H9 (cell line): ENCODE results near the gene RANBP3. TPM values are rescaled to one million over a fixed set of nuclear protein-coding genes. Genes with fewer than 3 reads are reported as not detected.

Source experiments
- DNase-seq: peaks from one replicate; pipeline ENCODE4 v3.0.0-alpha.2; 2017
- H2AFZ ChIP-seq: one replicate; pipeline ENCODE4 v1.6.1; 2013; ENCODE audit warnings: mild to moderate bottlenecking, low read length, control low read depth, moderate library complexity
- H2AK5ac ChIP-seq: 2 replicates; pipeline ENCODE4 v1.6.1; 2013; ENCODE audit warnings: low read length, control low read depth, mixed read lengths; ENCODE audit not compliant: insufficient read length
- H2BK120ac ChIP-seq: one replicate; pipeline ENCODE4 v1.6.1; 2013; ENCODE audit warnings: low read depth, mild to moderate bottlenecking, low read length, control low read depth, inconsistent platforms; ENCODE audit not compliant: poor library complexity, severe bottlenecking
- H2BK12ac ChIP-seq: 2 replicates; pipeline ENCODE4 v1.6.1; 2013; ENCODE audit warnings: low read length, control low read depth, mixed read lengths, low read depth; ENCODE audit not compliant: insufficient read length
- H2BK15ac ChIP-seq: 2 replicates; pipeline ENCODE4 v1.6.1; 2013; ENCODE audit warnings: low read depth, low read length, control low read depth
- H2BK20ac ChIP-seq: one replicate; pipeline ENCODE4 v1.6.1; 2013; ENCODE audit warnings: low read depth, mild to moderate bottlenecking, low read length, control low read depth, inconsistent platforms; ENCODE audit not compliant: poor library complexity, severe bottlenecking
- H2BK5ac ChIP-seq: 2 replicates; pipeline ENCODE4 v1.6.1; 2013; ENCODE audit warnings: low read length, control low read depth, mixed read lengths; ENCODE audit not compliant: insufficient read length
- H3K14ac ChIP-seq: 2 replicates; pipeline ENCODE4 v1.6.1; 2013; ENCODE audit warnings: low read length, control low read depth; ENCODE audit not compliant: insufficient read depth
- H3K18ac ChIP-seq: 2 replicates; pipeline ENCODE4 v1.6.1; 2013; ENCODE audit warnings: low read depth, mild to moderate bottlenecking, mixed read lengths, low read length, control low read depth; ENCODE audit not compliant: insufficient read length
- H3K23ac ChIP-seq: 2 replicates; pipeline ENCODE4 v1.6.1; 2013; ENCODE audit warnings: low read length, control low read depth, mixed read lengths, low read depth; ENCODE audit not compliant: insufficient read length
- H3K23me2 ChIP-seq: 2 replicates; pipeline ENCODE4 v1.6.1; 2013; ENCODE audit warnings: low read depth, mild to moderate bottlenecking, mixed read lengths, low read length, control low read depth; ENCODE audit not compliant: insufficient read length, poor library complexity, severe bottlenecking
- H3K27ac ChIP-seq: 2 replicates; pipeline ENCODE4 v1.5.1; 2013; ENCODE audit warnings: low read length, control low read depth, mixed read lengths, low read depth; ENCODE audit not compliant: insufficient read length
- H3K27me3 ChIP-seq: 2 replicates; pipeline ENCODE4 v1.6.1; 2013; ENCODE audit warnings: low read length, control low read depth, inconsistent platforms; ENCODE audit not compliant: insufficient read depth
- H3K4ac ChIP-seq: 2 replicates; pipeline ENCODE4 v1.6.1; 2013; ENCODE audit warnings: low read depth, mild to moderate bottlenecking, control low read depth, inconsistent platforms, low read length, moderate library complexity
- H3K4me1 ChIP-seq: 2 replicates; pipeline ENCODE4 v1.6.1; 2013; ENCODE audit warnings: low read length, control low read depth, inconsistent platforms; ENCODE audit not compliant: insufficient read depth
- H3K4me2 ChIP-seq: 2 replicates; pipeline ENCODE4 v1.6.1; 2013; ENCODE audit warnings: low read length, control low read depth, mixed read lengths; ENCODE audit not compliant: insufficient read length, insufficient read depth
- H3K56ac ChIP-seq: 2 replicates; pipeline ENCODE4 v1.6.1; 2013; ENCODE audit warnings: low read depth, mild to moderate bottlenecking, mixed read lengths, low read length, control low read depth; ENCODE audit not compliant: insufficient read length
- H3K79me1 ChIP-seq: 2 replicates; pipeline ENCODE4 v1.6.1; 2013; ENCODE audit warnings: low read depth, mild to moderate bottlenecking, moderate library complexity, low read length, control low read depth, inconsistent platforms; ENCODE audit not compliant: insufficient read depth, poor library complexity, severe bottlenecking
- H3K79me2 ChIP-seq: 2 replicates; pipeline ENCODE4 v1.6.1; 2013; ENCODE audit warnings: low read length, control low read depth, inconsistent platforms; ENCODE audit not compliant: insufficient read depth
- H3K9ac ChIP-seq: 2 replicates; pipeline ENCODE4 v1.6.1; 2013; ENCODE audit warnings: low read length, control low read depth, mixed read lengths; ENCODE audit not compliant: insufficient read length; ENCODE audit errors: extremely low read depth
- H3K9me3 ChIP-seq: one replicate; pipeline ENCODE4 v1.6.1; 2013; ENCODE audit warnings: low read depth, low read length, inconsistent platforms; ENCODE audit not compliant: control insufficient read depth
- H3T11ph ChIP-seq: one replicate; pipeline ENCODE4 v1.6.1; 2013; ENCODE audit warnings: mild to moderate bottlenecking, low read length, control low read depth, inconsistent platforms
- H4K20me1 ChIP-seq: one replicate; pipeline ENCODE4 v1.6.1; 2013; ENCODE audit not compliant: control insufficient read depth, insufficient read length, insufficient read depth
- H4K5ac ChIP-seq: 2 replicates; pipeline ENCODE4 v1.6.1; 2013; ENCODE audit warnings: low read depth, mild to moderate bottlenecking, mixed read lengths, low read length, control low read depth; ENCODE audit not compliant: insufficient read length
- H4K8ac ChIP-seq: replicated peaks from 2 replicates; pipeline ENCODE4 v1.6.1; 2013; ENCODE audit warnings: low read length, control low read depth, mixed read lengths, low read depth; ENCODE audit not compliant: insufficient read length
- H4K91ac ChIP-seq: 2 replicates; pipeline ENCODE4 v1.6.1; 2013; ENCODE audit warnings: low read depth, mild to moderate bottlenecking, moderate library complexity, mixed read lengths, low read length, control low read depth; ENCODE audit not compliant: insufficient read length
- H3K27ac Mint-ChIP-seq, 3 experiments: 2 replicates in 2 of 3; 3 replicates in 1 of 3; pipeline ENCODE4 v1.8.0; 2020 to 2021; ENCODE audit warnings: mixed read lengths in 3 of 3, mild to moderate bottlenecking in 1 of 3, moderate library complexity in 1 of 3
- H3K27me3 Mint-ChIP-seq: 2 replicates; pipeline ENCODE4 v1.8.0; 2021; ENCODE audit warnings: low read depth, mild to moderate bottlenecking, moderate library complexity, mixed read lengths
- H3K36me3 Mint-ChIP-seq, 3 experiments: 2 replicates in 2 of 3; 3 replicates in 1 of 3; pipeline ENCODE4 v1.8.0; 2020 to 2021; ENCODE audit warnings: low read depth in 3 of 3, mixed read lengths in 3 of 3; ENCODE audit not compliant: insufficient read depth in 1 of 3
- H3K4me1 Mint-ChIP-seq, 2 experiments: 2 replicates each; pipeline ENCODE4 v1.8.0; 2020; ENCODE audit warnings: mixed read lengths in 2 of 2
- H3K4me3 Mint-ChIP-seq, 2 experiments: 2 replicates in 1 of 2; 3 replicates in 1 of 2; pipeline ENCODE4 v1.8.0; 2020 to 2021; ENCODE audit warnings: mild to moderate bottlenecking in 2 of 2, mixed read lengths in 2 of 2, moderate library complexity in 1 of 2
- H3K9me3 Mint-ChIP-seq, 2 experiments: 2 replicates in 1 of 2; 3 replicates in 1 of 2; pipeline ENCODE4 v1.8.0; 2020; ENCODE audit warnings: mild to moderate bottlenecking in 2 of 2, mixed read lengths in 2 of 2, moderate library complexity in 1 of 2
- CTCF ChIP-seq: fragments of 200-600 bp; sonication (generic); conservative IDR thresholded peaks from 3 replicates; pipeline ENCODE4 v1.8.0; 2021; ENCODE audit warnings: antibody characterized with exemption, mild to moderate bottlenecking
- WGBS: extraction: QIAGEN DNeasy Blood & Tissue Kit; methylation state at CpG from one replicate; pipeline ENCODE4 v1.1.7; 2013; ENCODE audit warnings: missing lambda C conversion rate, low lambda C conversion rate, mixed read lengths; ENCODE audit not compliant: insufficient read length; ENCODE audit errors: extremely low coverage; 5-methylcytosine and 5-hydroxymethylcytosine counted together
- total RNA-seq: library from RNA; stranded (reverse); gene quantifications from 2 replicates; pipeline ENCODE4 v1.2.1, GENCODE V29; 2021

The RANBP3 gene
- total RNA-seq, 1 experiment from 2014 or later: 86.5 TPM

GRCh38 chr19:5990289-5990797 lies 12.4 kb upstream of the RANBP3 start:
- no peak overlapping the region for H4K91ac ChIP-seq
- H3K27ac ChIP-seq: no peak overlapping the region
- H3K9ac ChIP-seq: no peak overlapping the region
- Mint-ChIP-seq H3K4me1 (peaks cover 13 to 23% of the 10 kb centered on the region in 2 experiments), H3K9me3 (peaks cover 0 to 2% of the 10 kb centered on the region in 2 experiments; a peak in 2 of 5 replicates), H3K4me3 (peak overlapping the region; percentile 47 to 69), H3K27ac (peak overlapping the region; percentile 60 to 94 (median 76); a peak in 4 of 7 replicates), H3K36me3 (peaks cover 0 to 2% (median 0%) of the 10 kb centered on the region in 3 experiments; a peak in 2 of 7 replicates), H3K27me3 (peaks cover 11% of the 10 kb centered on the region)
- no peaks in the 10 kb centered on the region for H3K79me2 ChIP-seq
- no peak overlapping the region for H2BK12ac ChIP-seq
- no peak overlapping the region for H3T11ph ChIP-seq
- no peak overlapping the region for H3K4ac ChIP-seq
- H3K23me2 ChIP-seq: no peaks in the 10 kb centered on the region
- no peak for TF ChIP-seq CTCF
- H2BK5ac ChIP-seq: no peak overlapping the region
- H4K5ac ChIP-seq: no peak overlapping the region
- no peak overlapping the region for H3K23ac ChIP-seq
- H4K8ac ChIP-seq: peak overlapping the region; percentile 95
- H4K20me1 ChIP-seq: no peaks in the 10 kb centered on the region
- peak overlapping the region; percentile 85 for H3K14ac ChIP-seq
- no peak overlapping the region for H2AK5ac ChIP-seq
- peak; percentile 84 for DNase-seq
- no peak overlapping the region for H2BK20ac ChIP-seq
- no peaks in the 10 kb centered on the region for H3K9me3 ChIP-seq
- no CpG with 5 or more reads among the region's 17 CpGs for WGBS
- no peaks in the 10 kb centered on the region for H3K27me3 ChIP-seq
- H3K18ac ChIP-seq: peak overlapping the region; percentile 95
- H3K56ac ChIP-seq: no peak overlapping the region
- H3K79me1 ChIP-seq: no peaks in the 10 kb centered on the region
- no peaks in the 10 kb centered on the region; the same call in 1 of the 2 replicates for H3K4me1 ChIP-seq
- H2BK15ac ChIP-seq: no peak overlapping the region
- peak overlapping the region; percentile 46 for H3K4me2 ChIP-seq
- no peak overlapping the region for H2AFZ ChIP-seq
- no peak overlapping the region for H2BK120ac ChIP-seq
